HepG2 (cell line): Measurements from ENCODE around the gene CHKB. TPM values are rescaled to one million over a fixed set of nuclear protein-coding genes. Genes with fewer than 3 reads are reported as not detected.

Experiments used
- ATAC-seq: fragments of 200-7000 bp; cut with Tn5 transposase; 3 replicates; pipeline ENCODE4 v1.9.1; 2020; ENCODE audit warnings: mild to moderate bottlenecking, moderate library complexity
- BruUV-seq: library from RNA; stranded (reverse); fragments of 400-500 nt; replicated peaks from 2 replicates; lab custom pipeline; 2021; lab: Mats Ljungman, UMichigan
- CTCF ChIA-PET: fragments of 300-600 bp; formaldehyde crosslinking; extraction: SDS; loops from one replicate; lab custom pipeline; 2021; ENCODE audit warnings: low total read pairs, inconsistent platforms, low intra/inter-chr PET ratio; lab: Yijun Ruan, JAX
- POLR2A ChIA-PET: fragments of 350-600 bp; sonication (Branson Sonifier 250); formaldehyde crosslinking; loops from one replicate; lab custom pipeline; 2020; ENCODE audit warnings: antibody characterized with exemption, inconsistent platforms; lab: Yijun Ruan, JAX
- DNase-seq: peaks from one replicate; pipeline ENCODE4 v3.0.0-alpha.2; 2015; ENCODE audit warnings: low spot score
- FAIRE-seq: peaks from 3 replicates; lab custom pipeline; 2011; peaks lifted over from hg19 to GRCh38; lab: Jason Lieb, UNC
- H2AFZ ChIP-seq: one replicate; pipeline ENCODE4 v1.6.1; 2011; ENCODE audit warnings: low read length, inconsistent platforms
- H3K27ac ChIP-seq: fragments of 300-600 bp; 3 replicates; pipeline ENCODE4 v1.8.0; 2011; ENCODE audit warnings: mixed run types, mild to moderate bottlenecking, mixed read lengths, low read length, inconsistent platforms; ENCODE audit not compliant: insufficient read depth; ENCODE audit errors: extremely low read length
- H3K27me3 ChIP-seq, 2 experiments: fragments of 200-600 bp in 1 of 2; 2 replicates in 1 of 2; 3 replicates in 1 of 2; pipeline versions ENCODE4 v1.6.0 to v1.8.0; 2011; ENCODE audit warnings: low read length in 2 of 2, mild to moderate bottlenecking in 2 of 2, moderate library complexity in 2 of 2, inconsistent platforms in 1 of 2; ENCODE audit not compliant: insufficient read depth in 2 of 2, control insufficient read depth in 1 of 2
- H3K36me3 ChIP-seq, 2 experiments: fragments of 200-600 bp in 1 of 2; replicated peaks in 1 of 2; 2 replicates in 1 of 2; 3 replicates in 1 of 2; pipeline versions ENCODE4 v1.5.1 to v1.8.0; 2011; ENCODE audit warnings: low read length in 2 of 2, inconsistent platforms in 1 of 2; ENCODE audit not compliant: insufficient read depth in 2 of 2, control insufficient read depth in 1 of 2
- H3K4me1 ChIP-seq: 2 replicates; pipeline ENCODE4 v1.5.1; 2012; ENCODE audit warnings: low read length, inconsistent platforms; ENCODE audit not compliant: insufficient read depth
- H3K4me2 ChIP-seq: 2 replicates; pipeline ENCODE4 v1.6.0; 2011; ENCODE audit warnings: low read depth, low read length, inconsistent platforms
- H3K4me3 ChIP-seq, 3 experiments: fragments of 200-600 bp in 1 of 3; sonication (generic), shearing (Covaris generic) in 1 of 3; replicated peaks in 1 of 3; 2 replicates each; pipeline ENCODE4 v1.5.1; 2011 to 2016; ENCODE audit warnings: low read length in 3 of 3, inconsistent platforms in 2 of 3, low read depth in 2 of 3, mild to moderate bottlenecking in 2 of 3, control low read depth in 1 of 3, mixed read lengths in 1 of 3; ENCODE audit not compliant: insufficient read depth in 1 of 3
- H3K79me2 ChIP-seq: one replicate; pipeline ENCODE4 v1.6.1; 2011; ENCODE audit warnings: low read length, inconsistent platforms; ENCODE audit not compliant: insufficient read depth
- H3K9ac ChIP-seq: 2 replicates; pipeline ENCODE4 v1.6.0; 2011; ENCODE audit warnings: mild to moderate bottlenecking, low read depth, low read length, inconsistent platforms; ENCODE audit not compliant: insufficient read depth
- H3K9me3 ChIP-seq: 2 replicates; pipeline ENCODE4 v1.5.1; 2012; ENCODE audit warnings: mild to moderate bottlenecking, low read length
- H4K20me1 ChIP-seq: 2 replicates; pipeline ENCODE4 v1.6.0; 2011; ENCODE audit warnings: inconsistent platforms, mild to moderate bottlenecking, low read length, moderate library complexity; ENCODE audit not compliant: insufficient read depth
- CC2D1A ChIP-seq: sonication (generic); formaldehyde crosslinking; IDR thresholded peaks from 2 replicates; pipeline ENCODE4 v1.8.1; 2023; ENCODE audit warnings: mild to moderate bottlenecking, missing genetic modification reagents
- CHCHD3 ChIP-seq: sonication (generic); formaldehyde crosslinking; IDR thresholded peaks from 2 replicates; pipeline ENCODE4 v1.8.0; 2022; ENCODE audit warnings: mild to moderate bottlenecking, missing genetic modification reagents, moderate library complexity
- EEA1 ChIP-seq: sonication (generic); formaldehyde crosslinking; IDR thresholded peaks from 2 replicates; pipeline ENCODE4 v1.5.1; 2020; ENCODE audit warnings: mild to moderate bottlenecking, missing genetic modification reagents, borderline replicate concordance
- FOXK2 ChIP-seq: fragments of 450-650 bp; IDR thresholded peaks from 2 replicates; pipeline ENCODE4 v1.6.1; 2016
- GATA4 ChIP-seq: sonication (generic); IDR thresholded peaks from 2 replicates; pipeline ENCODE4 v1.6.1; 2016; ENCODE audit warnings: antibody characterized with exemption, low read depth, borderline replicate concordance
- GLI4 ChIP-seq: sonication (generic); formaldehyde crosslinking; IDR thresholded peaks from 2 replicates; pipeline ENCODE4 v1.5.1; 2020; ENCODE audit warnings: missing genetic modification reagents, mild to moderate bottlenecking, moderate library complexity, borderline replicate concordance
- HCFC1 ChIP-seq: fragments of 150-350 bp; IDR thresholded peaks from 2 replicates; pipeline ENCODE4 v1.6.1; 2014; ENCODE audit warnings: low read depth, low read length
- HMG20B ChIP-seq: conservative IDR thresholded peaks from 2 replicates; pipeline ENCODE4 v1.6.1; 2016; ENCODE audit warnings: missing genetic modification reagents, missing compliant biosample characterization
- HNF1B ChIP-seq: sonication (generic); formaldehyde crosslinking; IDR thresholded peaks from 2 replicates; pipeline ENCODE4 v1.5.1; 2020; ENCODE audit warnings: mild to moderate bottlenecking, moderate library complexity, missing genetic modification reagents
- KDM3A ChIP-seq: IDR thresholded peaks from 2 replicates; pipeline ENCODE4 v1.6.1; 2018; ENCODE audit warnings: low read depth, missing compliant biosample characterization
- LCORL ChIP-seq, 2 experiments: fragments of 450-650 bp in 1 of 2; sonication (generic) in 1 of 2; formaldehyde crosslinking in 1 of 2; IDR thresholded peaks; 2 replicates each; pipeline versions ENCODE4 v1.5.0 to v1.6.1; 2017 to 2020; ENCODE audit warnings: antibody characterized with exemption in 1 of 2, missing genetic modification reagents in 1 of 2
- MBNL3 ChIP-seq: fragments of 250-450 bp; sonication (Bioruptor Pico); conservative IDR thresholded peaks from 2 replicates; pipeline ENCODE4 v1.8.0; 2022; ENCODE audit warnings: mild to moderate bottlenecking, inconsistent platforms
- PAX8 ChIP-seq: sonication (generic); formaldehyde crosslinking; IDR thresholded peaks from 2 replicates; pipeline ENCODE4 v1.8.0; 2022; ENCODE audit warnings: mild to moderate bottlenecking, missing genetic modification reagents, borderline replicate concordance
- SRY ChIP-seq: sonication (generic); formaldehyde crosslinking; IDR thresholded peaks from 2 replicates; pipeline ENCODE4 v1.8.0; 2022; ENCODE audit warnings: mild to moderate bottlenecking, missing genetic modification reagents
- THYN1 ChIP-seq: sonication (generic); formaldehyde crosslinking; IDR thresholded peaks from 2 replicates; pipeline ENCODE4 v1.8.1; 2023; ENCODE audit warnings: low read depth, mild to moderate bottlenecking, moderate library complexity, missing genetic modification reagents, borderline replicate concordance
- ZKSCAN5 ChIP-seq: sonication (generic); formaldehyde crosslinking; IDR thresholded peaks from 2 replicates; pipeline ENCODE4 v1.5.1; 2020; ENCODE audit warnings: mild to moderate bottlenecking, missing genetic modification reagents
- ZNF549 ChIP-seq: sonication (generic); formaldehyde crosslinking; IDR thresholded peaks from 2 replicates; pipeline ENCODE4 v1.5.0; 2020; ENCODE audit warnings: missing genetic modification reagents
- ZNF672 ChIP-seq: sonication (generic); formaldehyde crosslinking; IDR thresholded peaks from 2 replicates; pipeline ENCODE4 v1.8.1; 2022; ENCODE audit warnings: missing genetic modification reagents
- ZNF703 ChIP-seq: sonication (generic); formaldehyde crosslinking; IDR thresholded peaks from 2 replicates; pipeline ENCODE4 v1.5.1; 2020; ENCODE audit warnings: missing genetic modification reagents, mild to moderate bottlenecking, moderate library complexity, borderline replicate concordance
- ZSCAN12 ChIP-seq: sonication (generic); formaldehyde crosslinking; IDR thresholded peaks from 2 replicates; pipeline ENCODE4 v1.9.0; 2021; ENCODE audit warnings: mild to moderate bottlenecking, missing genetic modification reagents
- WGBS: methylation state at CpG from one replicate; pipeline ENCODE4 v1.1.6; 2017; ENCODE audit warnings: low lambda C conversion rate; 5-methylcytosine and 5-hydroxymethylcytosine counted together
- in situ Hi-C: cut with HindIII; loops from 2 replicates; pipeline ENCODE4 v1.10.0; 2017; ENCODE audit warnings: low pct_unique_long_range_greater_than_20kb; ENCODE audit not compliant: extremely low pct_ligation_motif_present
- intact Hi-C: fragments of 100-400 bp; cut with micrococcal nuclease; formaldehyde crosslinking; loops from one replicate; pipeline ENCODE4 v1.10.0; 2022; ENCODE audit not compliant: unreplicated experiment
- polyA plus RNA-seq, 8 experiments: library from polyadenylated mRNA; depleted of rRNA in 3 of 8; stranded (reverse) in 7 of 8; unstranded in 1 of 8; fragments of >200 nt; fragmentation: Illumina TruSeq in 4 of 8; extraction: Trizol in 4 of 8; gene quantifications; 2 replicates each; pipeline versions ENCODE4 v1.2.1 to v1.2.3, GENCODE V29; 2011 to 2016; ENCODE audit warnings: low read depth in 4 of 8, missing spikeins in 1 of 8, mixed read lengths in 1 of 8; ENCODE audit not compliant: insufficient read depth in 1 of 8
- total RNA-seq, 5 experiments: library from RNA; depleted of rRNA; stranded (reverse); fragments of >200 nt; fragmentation: Illumina TruSeq; extraction: Trizol; gene quantifications; 2 replicates each; pipeline ENCODE4 v1.2.3, GENCODE V29; 2016; ENCODE audit warnings: low read depth in 1 of 5
- TF ChIP-seq, protein P1 (sequence below): sonication (generic); formaldehyde crosslinking; IDR thresholded peaks from 2 replicates; pipeline ENCODE4 v1.8.1; 2023; ENCODE audit warnings: mild to moderate bottlenecking, moderate library complexity, missing genetic modification reagents

Gene CHKB
- total and polyA plus RNA-seq, 2 of the 13 experiments (the other 11 are each of a cell fraction or from before 2014, with no cell fraction given) = 24.5 to 42.7 TPM

- no peak for TF ChIP-seq FOXK2
- no peak for TF ChIP-seq ZKSCAN5
- TF ChIP-seq ZNF549 (CRISPR knock-in tag) = no peak
- no peak for TF ChIP-seq SRY
- TF ChIP-seq KDM3A = no peak
- TF ChIP-seq THYN1 = no peak
- no peak for TF ChIP-seq LCORL (IDR thresholded peaks at IDR 0.05)
- TF ChIP-seq LCORL (CRISPR knock-in tag; IDR thresholded peaks at IDR 0.05) = no peak
- TF ChIP-seq MBNL3 (CRISPR knock-in tag) = no peak
- no peak for TF ChIP-seq HMG20B
- no peak for TF ChIP-seq ZNF672 (CRISPR knock-in tag)
- no peak for TF ChIP-seq ZSCAN12 (CRISPR knock-in tag)
Observed at GRCh38 chr22:50564289-50564688, 18.4 kb downstream of the CHKB start (continued).

- intact Hi-C loops (loop anchor here (5.0 kb wide), 1 partner anchor 36 kb away; the partner anchor contains the start of gene SCO2), in situ Hi-C loops (no loop called here)
- 7% methylated on average over 17 of the region's 17 CpGs for WGBS
- peak overlapping the region; percentile 89 for H3K4me2 ChIP-seq
- H3K9me3 ChIP-seq = no peaks in the 10 kb centered on the region
- FAIRE-seq (no peak), DNase-seq (peak; percentile 34), ATAC-seq (peak; percentile 65)
- H2AFZ ChIP-seq = no peak overlapping the region
- no peaks in the 10 kb centered on the region for H3K79me2 ChIP-seq
- H4K20me1 ChIP-seq = no peaks in the 10 kb centered on the region
- H3K4me3 ChIP-seq = peak overlapping the region; percentile 68 to 85 (median 71)
- peaks cover 0 to 16% of the 10 kb centered on the region in 2 experiments; a peak in 1 of 5 replicates for H3K27me3 ChIP-seq
- BruUV-seq = no TSS peak
- ChIA-PET CTCF (no interaction called here), POLR2A (interaction anchor here (1.0 to 2.9 kb wide), 16 partner anchors 14 to 320 kb away, joined by 3 to 36 read pairs (median 6); partner anchors contain the start of genes CHKB, CPT1B, KLHDC7B and LMF2)
- peak overlapping the region; percentile 64 for H3K9ac ChIP-seq
- no peaks in the 10 kb centered on the region for H3K36me3 ChIP-seq
- H3K27ac ChIP-seq = peak overlapping the region; percentile 55
- peaks cover 21% of the 10 kb centered on the region for H3K4me1 ChIP-seq
- TF ChIP-seq HNF1B (no peak; the same call in none of the 2 replicates), ZNF703 (CRISPR knock-in tag) (no peak), CHCHD3 (CRISPR knock-in tag) (no peak), PAX8 (CRISPR knock-in tag) (no peak), GLI4 (no peak), CC2D1A (no peak), HCFC1 (no peak), EEA1 (CRISPR knock-in tag) (0 out of 2 replicates have a peak, but pooled peaks have one; percentile 32), GATA4 (no peak)
- TF ChIP-seq, protein P1, sequence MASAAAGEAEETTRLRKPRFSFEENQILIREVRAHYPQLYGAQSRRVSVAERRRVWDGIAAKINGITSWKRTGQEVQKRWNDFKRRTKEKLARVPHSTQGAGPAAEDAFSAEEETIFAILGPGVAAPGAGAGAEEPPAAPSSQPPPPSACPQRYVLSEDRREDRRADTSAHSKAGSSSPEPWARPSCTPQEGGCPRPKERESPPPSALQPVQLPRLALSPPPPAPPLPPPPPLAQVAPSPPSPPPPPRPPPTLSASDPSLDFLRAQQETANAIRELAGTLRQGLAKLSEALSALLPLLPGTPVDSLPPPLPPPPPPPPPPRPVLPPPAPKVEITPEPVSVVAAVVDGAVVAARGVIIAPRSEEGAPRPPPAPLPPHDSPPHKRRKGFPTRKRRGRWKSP = no peak
Observed at GRCh38 chr22:50563413-50564160, 19.1 kb downstream of the CHKB start.
